ENCODE measurements around the gene KIF13A. TPM values are rescaled to one million over a fixed set of nuclear protein-coding genes. Genes with fewer than 3 reads are reported as not detected.
"Not testable (repeated sequence)": the region's sequence is repeated elsewhere in the genome, so short reads cannot be mapped to it uniquely, and the experiment has no call there.

KIF13A gene
- total RNA-seq, 4 donors from 2014 or later: 63.8 to 86.3 (median 78.2) TPM

DNA sequence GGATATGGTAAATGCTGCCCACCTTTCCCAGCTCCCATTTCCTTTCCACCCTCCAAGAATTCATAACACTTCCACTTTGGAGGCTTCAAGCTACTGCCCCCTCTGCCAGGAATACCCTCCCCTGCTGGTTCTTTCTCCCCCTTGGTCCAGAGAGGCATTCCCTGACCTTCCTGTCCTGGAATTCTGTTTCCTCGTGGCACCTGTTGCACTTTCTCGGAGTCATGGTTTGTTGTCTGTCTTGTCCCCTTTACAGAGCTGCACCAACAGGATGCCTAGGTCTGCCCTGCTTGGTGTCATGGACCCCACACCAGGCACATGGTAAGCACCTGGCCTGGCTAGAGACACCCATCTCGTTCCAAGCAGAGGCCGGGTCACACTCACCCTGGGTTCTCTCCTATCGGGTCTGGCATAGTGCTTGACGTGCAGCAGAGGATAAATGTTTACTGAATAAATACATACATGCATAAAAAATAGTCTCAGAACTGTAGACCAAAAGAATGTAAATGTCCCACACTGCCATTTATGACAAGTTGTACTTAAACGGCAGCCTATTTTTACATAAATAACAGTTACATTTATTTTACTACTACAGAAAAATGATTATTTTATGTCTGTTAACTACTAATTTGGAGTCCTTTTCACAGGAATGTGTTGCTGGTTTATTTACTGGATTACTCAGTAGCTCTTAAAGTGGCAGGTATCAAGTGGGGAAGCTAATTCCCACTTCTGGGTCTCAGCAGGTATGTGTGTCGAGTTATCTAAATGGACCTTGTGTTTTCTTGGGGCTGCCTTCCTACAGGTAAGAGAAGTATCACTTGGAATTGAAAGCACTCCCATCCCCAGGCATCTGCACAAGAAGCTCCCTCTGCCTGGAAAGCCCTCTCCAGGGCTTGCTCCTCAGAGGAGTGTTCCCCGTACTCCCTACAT, 69.3 kb downstream of the KIF13A start:
- no peak for DNase-seq (ENCODE audit: extremely low spot score)
- Histone ChIP-seq H3K4me1 (peaks cover 37 to 72% (median 67%) of the 10 kb centered on the region in 4 donors), H3K27me3 (no peaks in the 10 kb centered on the region), H3K27ac (replicated peaks in 1 of 4) (no peak overlapping the region), H3K36me3 (no peaks in the 10 kb centered on the region), H3K9me3 (no peaks in the 10 kb centered on the region), H3K4me3 (no peak overlapping the region)
- intact Hi-C loops (cut with DNase I): no loop called here
- WGBS: 78% methylated on average over 9 of the region's 9 CpGs
- no peak for TF ChIP-seq POLR2AphosphoS5 (IDR thresholded peaks at IDR 0.05)
- TF ChIP-seq, protein P1, sequence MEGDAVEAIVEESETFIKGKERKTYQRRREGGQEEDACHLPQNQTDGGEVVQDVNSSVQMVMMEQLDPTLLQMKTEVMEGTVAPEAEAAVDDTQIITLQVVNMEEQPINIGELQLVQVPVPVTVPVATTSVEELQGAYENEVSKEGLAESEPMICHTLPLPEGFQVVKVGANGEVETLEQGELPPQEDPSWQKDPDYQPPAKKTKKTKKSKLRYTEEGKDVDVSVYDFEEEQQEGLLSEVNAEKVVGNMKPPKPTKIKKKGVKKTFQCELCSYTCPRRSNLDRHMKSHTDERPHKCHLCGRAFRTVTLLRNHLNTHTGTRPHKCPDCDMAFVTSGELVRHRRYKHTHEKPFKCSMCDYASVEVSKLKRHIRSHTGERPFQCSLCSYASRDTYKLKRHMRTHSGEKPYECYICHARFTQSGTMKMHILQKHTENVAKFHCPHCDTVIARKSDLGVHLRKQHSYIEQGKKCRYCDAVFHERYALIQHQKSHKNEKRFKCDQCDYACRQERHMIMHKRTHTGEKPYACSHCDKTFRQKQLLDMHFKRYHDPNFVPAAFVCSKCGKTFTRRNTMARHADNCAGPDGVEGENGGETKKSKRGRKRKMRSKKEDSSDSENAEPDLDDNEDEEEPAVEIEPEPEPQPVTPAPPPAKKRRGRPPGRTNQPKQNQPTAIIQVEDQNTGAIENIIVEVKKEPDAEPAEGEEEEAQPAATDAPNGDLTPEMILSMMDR (IDR thresholded peaks at IDR 0.05): no peak
- TF ChIP-seq POLR2A (IDR thresholded peaks at IDR 0.05; ENCODE audit: low read depth): no peak
- TF ChIP-seq EP300 (IDR thresholded peaks at IDR 0.05): no peak

DNA sequence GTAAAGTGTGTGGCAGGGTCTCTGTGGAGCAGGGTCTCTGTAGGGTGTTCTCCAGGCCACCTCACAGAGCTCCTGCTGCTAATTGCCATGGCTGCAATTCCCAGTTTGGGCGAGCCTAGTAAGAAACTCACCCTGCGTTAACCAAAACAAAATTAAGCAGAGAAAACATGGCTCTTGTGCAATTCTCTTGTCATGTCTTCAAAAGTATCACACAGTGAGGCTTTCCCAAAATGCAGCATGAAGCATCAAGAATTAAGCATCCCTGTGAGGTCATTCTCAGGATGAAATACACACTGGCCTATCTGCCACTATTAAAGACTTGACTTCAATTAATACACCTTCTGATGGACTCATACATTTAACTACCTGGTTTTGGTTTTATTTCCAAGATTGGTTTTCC, 72.8 kb downstream of the KIF13A start:
- TF ChIP-seq POLR2A (IDR thresholded peaks at IDR 0.05; ENCODE audit: low read depth) (no peak), EP300 (IDR thresholded peaks at IDR 0.05) (no peak), POLR2AphosphoS5 (IDR thresholded peaks at IDR 0.05) (no peak)
- TF ChIP-seq, protein P1 (IDR thresholded peaks at IDR 0.05): no peak
- Histone ChIP-seq H3K27ac (replicated peaks in 1 of 4) (peak overlapping the region in 2 of 4 donors; percentile 2 to 11), H3K27me3 (no peaks in the 10 kb centered on the region), H3K9me3 (no peaks in the 10 kb centered on the region), H3K4me3 (no peak overlapping the region), H3K4me1 (peaks cover 24 to 65% (median 49%) of the 10 kb centered on the region in 4 donors), H3K36me3 (no peaks in the 10 kb centered on the region)
- intact Hi-C loops (cut with DNase I): no loop called here
- WGBS: 97% methylated on average over 2 of the region's 2 CpGs
- no peak for DNase-seq (ENCODE audit: extremely low spot score)

DNA sequence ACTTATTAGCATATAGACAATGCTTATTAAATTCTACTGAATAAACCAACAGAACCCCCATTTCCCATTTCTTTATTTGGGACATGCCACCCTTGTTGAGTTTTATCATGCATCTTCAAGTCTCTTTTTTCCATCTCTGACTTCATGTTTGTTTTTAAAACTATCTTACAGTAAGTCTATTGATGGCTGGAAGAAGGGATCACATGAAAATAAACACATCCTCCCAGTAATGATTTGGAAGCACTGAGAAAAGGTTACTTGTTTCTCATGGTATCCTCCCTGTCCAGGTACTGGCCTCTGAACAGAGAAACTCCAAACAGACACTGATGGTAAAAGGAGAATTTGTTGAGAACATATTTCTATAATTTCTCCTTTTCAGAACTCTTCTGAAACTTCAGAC, 74.9 kb downstream of the KIF13A start:
- DNase-seq (ENCODE audit: extremely low spot score): no peak
- TF ChIP-seq POLR2AphosphoS5 (IDR thresholded peaks at IDR 0.05) (no peak), POLR2A (IDR thresholded peaks at IDR 0.05; ENCODE audit: low read depth) (no peak), EP300 (IDR thresholded peaks at IDR 0.05) (no peak)
- TF ChIP-seq, protein P1 (IDR thresholded peaks at IDR 0.05): no peak
- H3K27ac ChIP-seq (replicated peaks in 1 of 4): no peak overlapping the region
- intact Hi-C loops (cut with DNase I): no loop called here
- no peaks in the 10 kb centered on the region for H3K9me3 ChIP-seq
- H3K27me3 ChIP-seq: no peaks in the 10 kb centered on the region
- H3K4me3 ChIP-seq: no peak overlapping the region
- H3K4me1 ChIP-seq: peaks cover 22 to 54% (median 43%) of the 10 kb centered on the region in 4 donors
- H3K36me3 ChIP-seq: no peaks in the 10 kb centered on the region

DNA sequence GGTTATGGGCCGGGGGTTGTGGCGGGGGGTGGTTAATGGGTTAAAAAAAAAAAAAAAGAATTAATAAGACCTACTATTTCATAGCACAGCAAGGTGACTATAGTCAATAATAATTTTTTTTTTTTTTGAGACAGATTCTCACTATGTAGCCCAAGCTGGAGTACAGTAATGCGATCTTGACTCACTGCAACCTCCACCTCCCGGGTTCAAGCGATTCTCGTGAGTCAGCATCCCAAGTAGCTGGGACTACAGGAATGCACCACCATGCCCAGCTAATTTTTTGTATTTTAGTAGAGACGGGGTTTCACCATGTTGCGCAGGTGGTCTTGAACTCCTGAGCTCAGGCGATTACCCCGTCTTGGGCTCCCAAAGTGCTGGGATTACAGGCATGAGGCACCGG, 75.8 kb downstream of the KIF13A start:
- 91% methylated on average over 11 of the region's 11 CpGs for WGBS
- H3K4me1 ChIP-seq: peaks cover 28 to 62% (median 49%) of the 10 kb centered on the region in 4 donors
- intact Hi-C loops (cut with DNase I): not testable (repeated sequence)

DNA sequence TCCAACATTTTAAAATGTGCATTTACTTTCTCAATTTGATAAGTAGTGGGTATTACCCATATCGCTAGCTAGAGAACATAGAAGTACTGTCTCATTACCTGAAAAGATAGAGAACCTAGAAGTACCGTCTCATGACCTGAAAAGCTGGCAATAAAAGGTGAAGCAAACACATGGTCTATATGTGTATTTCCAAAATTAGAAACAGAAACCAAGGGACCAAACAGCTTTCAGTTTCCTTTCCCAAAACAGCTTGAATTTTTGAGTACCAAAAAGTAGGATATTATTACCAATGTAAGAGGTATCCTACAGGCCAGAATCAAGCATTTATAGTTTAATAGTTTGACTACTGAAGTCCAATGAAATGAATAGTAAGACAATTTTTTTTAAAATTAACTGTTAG, 77.2 kb downstream of the KIF13A start:
- Histone ChIP-seq H3K27me3 (no peaks in the 10 kb centered on the region), H3K27ac (replicated peaks in 1 of 4) (no peak overlapping the region), H3K4me3 (no peak overlapping the region), H3K9me3 (no peaks in the 10 kb centered on the region), H3K4me1 (peaks cover 39 to 66% (median 63%) of the 10 kb centered on the region in 4 donors), H3K36me3 (no peaks in the 10 kb centered on the region)
- 66% methylated on average over 2 of the region's 2 CpGs for WGBS
- intact Hi-C loops (cut with DNase I): no loop called here
- DNase-seq (ENCODE audit: extremely low spot score): no peak
- TF ChIP-seq POLR2A (IDR thresholded peaks at IDR 0.05; ENCODE audit: low read depth): no peak
- TF ChIP-seq, protein P1 (IDR thresholded peaks at IDR 0.05): no peak
- TF ChIP-seq EP300 (IDR thresholded peaks at IDR 0.05): no peak
- TF ChIP-seq POLR2AphosphoS5 (IDR thresholded peaks at IDR 0.05): no peak

More for the DNA sequence above, 75.8 kb downstream of the KIF13A start:
- H3K27me3 ChIP-seq; H3K9me3 ChIP-seq; H3K4me3 ChIP-seq; DNase-seq (ENCODE audit: extremely low spot score); H3K36me3 ChIP-seq; H3K27ac ChIP-seq (replicated peaks in 1 of 4): not testable (repeated sequence)
